HL-60 (cell line): ENCODE measurements around the gene CACNA1G.

Experiments
- DNase-seq, 2 experiments: peaks; one replicate each; pipeline ENCODE4 v3.0.0-alpha.2; 2010 to 2020; ENCODE audit warnings: low read depth in 1 of 2, low spot score in 1 of 2
- H3K27ac ChIP-seq: fragments of 250-450 bp; sonication (Bioruptor Pico); replicated peaks from 2 replicates; pipeline ENCODE4 v1.5.1; 2020; ENCODE audit warnings: mild to moderate bottlenecking, moderate library complexity
- H3K27me3 ChIP-seq: fragments of 250-450 bp; sonication (Bioruptor Pico); 2 replicates; pipeline ENCODE4 v1.5.1; 2021; ENCODE audit warnings: mild to moderate bottlenecking, moderate library complexity; ENCODE audit not compliant: insufficient read depth, poor library complexity, severe bottlenecking
- H3K4me3 ChIP-seq: replicated peaks from 2 replicates; pipeline ENCODE4 v1.5.1; 2011; ENCODE audit warnings: mild to moderate bottlenecking, control low read depth, low read length; ENCODE audit not compliant: insufficient read depth
- GABPA ChIP-seq: IDR thresholded peaks from 2 replicates; pipeline ENCODE4 v1.6.1; 2012; ENCODE audit warnings: low read depth
- POLR2AphosphoS5 ChIP-seq: IDR thresholded peaks from 2 replicates; pipeline ENCODE4 v1.6.1; 2012; ENCODE audit warnings: low read depth
- SPI1 ChIP-seq: IDR thresholded peaks from 2 replicates; pipeline ENCODE4 v1.6.1; 2012; ENCODE audit warnings: low read depth, mild to moderate bottlenecking, borderline replicate concordance
- TF ChIP-seq, protein P1 (sequence below): IDR thresholded peaks from one replicate; pipeline ENCODE4 v1.5.1; 2011; ENCODE audit warnings: low read length, control low read depth, inconsistent platforms; ENCODE audit not compliant: insufficient read depth
- TF ChIP-seq, protein P2 (sequence below): IDR thresholded peaks from 2 replicates; pipeline ENCODE4 v1.6.1; 2012; ENCODE audit warnings: low read depth; ENCODE audit not compliant: insufficient replicate concordance

Gene CACNA1G

DNA sequence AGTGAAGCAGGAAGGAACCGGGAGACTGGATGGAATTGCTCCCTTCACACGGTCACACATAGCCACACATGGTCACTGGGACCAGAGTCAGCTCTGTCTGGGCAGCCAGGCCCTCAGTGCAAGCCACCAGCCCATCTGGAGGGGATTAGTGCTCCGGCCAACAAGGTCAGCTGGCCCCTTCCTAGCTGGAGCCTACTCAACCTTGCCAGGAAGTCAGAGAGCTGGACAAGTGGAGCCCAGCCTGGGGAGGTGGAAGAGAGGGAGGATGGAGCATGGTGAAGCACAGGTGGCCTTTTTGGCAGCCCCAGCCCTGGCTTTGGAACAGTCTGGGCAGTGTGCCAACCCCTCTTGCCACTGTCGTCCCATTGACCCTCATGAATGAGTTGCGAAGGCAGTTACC, 3.7 kb upstream of the CACNA1G start:
- TF ChIP-seq GABPA (no peak), SPI1 (no peak), POLR2AphosphoS5 (no peak)
- TF ChIP-seq, protein P1, sequence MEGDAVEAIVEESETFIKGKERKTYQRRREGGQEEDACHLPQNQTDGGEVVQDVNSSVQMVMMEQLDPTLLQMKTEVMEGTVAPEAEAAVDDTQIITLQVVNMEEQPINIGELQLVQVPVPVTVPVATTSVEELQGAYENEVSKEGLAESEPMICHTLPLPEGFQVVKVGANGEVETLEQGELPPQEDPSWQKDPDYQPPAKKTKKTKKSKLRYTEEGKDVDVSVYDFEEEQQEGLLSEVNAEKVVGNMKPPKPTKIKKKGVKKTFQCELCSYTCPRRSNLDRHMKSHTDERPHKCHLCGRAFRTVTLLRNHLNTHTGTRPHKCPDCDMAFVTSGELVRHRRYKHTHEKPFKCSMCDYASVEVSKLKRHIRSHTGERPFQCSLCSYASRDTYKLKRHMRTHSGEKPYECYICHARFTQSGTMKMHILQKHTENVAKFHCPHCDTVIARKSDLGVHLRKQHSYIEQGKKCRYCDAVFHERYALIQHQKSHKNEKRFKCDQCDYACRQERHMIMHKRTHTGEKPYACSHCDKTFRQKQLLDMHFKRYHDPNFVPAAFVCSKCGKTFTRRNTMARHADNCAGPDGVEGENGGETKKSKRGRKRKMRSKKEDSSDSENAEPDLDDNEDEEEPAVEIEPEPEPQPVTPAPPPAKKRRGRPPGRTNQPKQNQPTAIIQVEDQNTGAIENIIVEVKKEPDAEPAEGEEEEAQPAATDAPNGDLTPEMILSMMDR: no peak
- TF ChIP-seq, protein P2, sequence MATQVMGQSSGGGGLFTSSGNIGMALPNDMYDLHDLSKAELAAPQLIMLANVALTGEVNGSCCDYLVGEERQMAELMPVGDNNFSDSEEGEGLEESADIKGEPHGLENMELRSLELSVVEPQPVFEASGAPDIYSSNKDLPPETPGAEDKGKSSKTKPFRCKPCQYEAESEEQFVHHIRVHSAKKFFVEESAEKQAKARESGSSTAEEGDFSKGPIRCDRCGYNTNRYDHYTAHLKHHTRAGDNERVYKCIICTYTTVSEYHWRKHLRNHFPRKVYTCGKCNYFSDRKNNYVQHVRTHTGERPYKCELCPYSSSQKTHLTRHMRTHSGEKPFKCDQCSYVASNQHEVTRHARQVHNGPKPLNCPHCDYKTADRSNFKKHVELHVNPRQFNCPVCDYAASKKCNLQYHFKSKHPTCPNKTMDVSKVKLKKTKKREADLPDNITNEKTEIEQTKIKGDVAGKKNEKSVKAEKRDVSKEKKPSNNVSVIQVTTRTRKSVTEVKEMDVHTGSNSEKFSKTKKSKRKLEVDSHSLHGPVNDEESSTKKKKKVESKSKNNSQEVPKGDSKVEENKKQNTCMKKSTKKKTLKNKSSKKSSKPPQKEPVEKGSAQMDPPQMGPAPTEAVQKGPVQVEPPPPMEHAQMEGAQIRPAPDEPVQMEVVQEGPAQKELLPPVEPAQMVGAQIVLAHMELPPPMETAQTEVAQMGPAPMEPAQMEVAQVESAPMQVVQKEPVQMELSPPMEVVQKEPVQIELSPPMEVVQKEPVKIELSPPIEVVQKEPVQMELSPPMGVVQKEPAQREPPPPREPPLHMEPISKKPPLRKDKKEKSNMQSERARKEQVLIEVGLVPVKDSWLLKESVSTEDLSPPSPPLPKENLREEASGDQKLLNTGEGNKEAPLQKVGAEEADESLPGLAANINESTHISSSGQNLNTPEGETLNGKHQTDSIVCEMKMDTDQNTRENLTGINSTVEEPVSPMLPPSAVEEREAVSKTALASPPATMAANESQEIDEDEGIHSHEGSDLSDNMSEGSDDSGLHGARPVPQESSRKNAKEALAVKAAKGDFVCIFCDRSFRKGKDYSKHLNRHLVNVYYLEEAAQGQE: no peak
- peaks cover 37% of the 10 kb centered on the region for H3K27me3 ChIP-seq
- no peak overlapping the region for H3K4me3 ChIP-seq
- H3K27ac ChIP-seq: no peak overlapping the region
- no peak for DNase-seq

DNA sequence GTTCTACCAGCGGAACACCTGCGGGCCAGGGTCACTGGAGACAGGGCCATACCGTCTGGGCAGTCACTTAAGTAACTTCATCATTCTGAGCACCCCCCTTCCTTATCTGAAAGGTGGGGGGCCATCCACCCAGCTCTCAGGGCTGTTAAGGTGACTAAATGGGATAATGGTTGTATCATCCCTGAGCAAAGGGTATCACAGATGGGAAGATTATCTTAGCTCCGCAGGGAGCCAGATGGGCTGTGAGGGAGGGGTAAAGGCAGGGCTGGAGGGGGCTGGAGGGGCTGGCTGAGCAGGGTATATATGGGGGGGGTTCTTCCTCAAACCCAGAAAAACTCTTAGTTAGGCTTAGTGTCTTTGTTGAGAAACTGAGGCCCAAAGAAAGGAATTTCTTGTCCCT, 2.9 kb upstream of the CACNA1G start:
- Histone ChIP-seq H3K27me3 (peaks cover 42% of the 10 kb centered on the region), H3K27ac (no peak overlapping the region), H3K4me3 (no peak overlapping the region)
- DNase-seq: no peak
- TF ChIP-seq SPI1 (no peak), POLR2AphosphoS5 (no peak), GABPA (no peak)
- TF ChIP-seq, protein P1: no peak
- TF ChIP-seq, protein P2: no peak

DNA sequence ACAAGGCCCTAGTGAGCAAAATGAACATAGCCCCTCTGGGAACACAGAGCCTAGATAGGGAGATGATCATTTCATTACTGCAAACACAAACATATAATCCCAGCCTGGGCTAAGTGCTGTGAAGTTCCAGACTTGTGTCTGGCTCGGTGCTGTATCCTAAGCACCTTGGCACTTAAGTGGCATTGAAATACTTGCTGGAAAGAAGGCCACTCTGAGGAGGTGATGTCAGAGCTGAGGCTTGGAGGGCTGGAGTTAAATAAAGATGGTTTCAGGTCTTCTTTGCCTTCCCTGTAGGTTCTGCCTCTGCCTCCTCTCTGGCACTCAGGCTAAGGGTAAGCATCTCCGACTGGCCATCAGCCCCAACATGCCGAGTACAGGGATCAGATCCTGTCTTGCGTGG, 2.4 kb upstream of the CACNA1G start:
- Histone ChIP-seq H3K27ac (no peak overlapping the region), H3K27me3 (peaks cover 47% of the 10 kb centered on the region), H3K4me3 (no peak overlapping the region)
- DNase-seq: no peak
- TF ChIP-seq GABPA (no peak), POLR2AphosphoS5 (no peak), SPI1 (no peak)
- TF ChIP-seq, protein P1: no peak
- TF ChIP-seq, protein P2: no peak
